Kidney (tissue), 14 donors: ENCODE results near the gene ADAM17. TPM values are rescaled to one million over a fixed set of nuclear protein-coding genes. Genes with fewer than 3 reads are reported as not detected.
A peak's percentile ranks its signal among the peaks of the same experiment; 100 is the strongest.

ENCODE experiments used
- DNase-seq, 5 donors: peaks; one replicate each; pipeline ENCODE4 v3.0.0-alpha.2; 2013 to 2020
- FAIRE-seq: peaks from 2 replicates; lab custom pipeline; 2012; peaks lifted over from hg19 to GRCh38; lab: Jason Lieb, UNC
- H3K27ac ChIP-seq, 2 donors: one replicate each; pipeline ENCODE4 v1.7.0; 2013; ENCODE audit warnings: low read depth in 2 of 2, low read length in 2 of 2, inconsistent platforms in 1 of 2
- H3K27me3 ChIP-seq: one replicate; pipeline ENCODE4 v1.7.1; 2013; ENCODE audit warnings: low read length, inconsistent platforms; ENCODE audit not compliant: control insufficient read depth, insufficient read depth
- H3K36me3 ChIP-seq, 3 donors: one replicate each; pipeline versions ENCODE4 v1.7.0 to v1.7.1; 2013; ENCODE audit warnings: low read length in 3 of 3, control low read depth in 1 of 3, inconsistent platforms in 1 of 3; ENCODE audit not compliant: insufficient read depth in 3 of 3, control insufficient read depth in 2 of 3
- H3K4me1 ChIP-seq, 3 donors: one replicate each; pipeline versions ENCODE4 v1.7.0 to v1.7.1; 2013; ENCODE audit warnings: low read length in 3 of 3, inconsistent platforms in 1 of 3, low read depth in 1 of 3; ENCODE audit not compliant: control insufficient read depth in 2 of 3, insufficient read depth in 2 of 3
- H3K4me3 ChIP-seq, 3 donors: one replicate each; pipeline versions ENCODE4 v1.7.0 to v1.8.1; 2013; ENCODE audit warnings: low read length in 3 of 3, control low read depth in 1 of 3, inconsistent platforms in 1 of 3
- H3K9ac ChIP-seq, 3 donors: one replicate each; pipeline versions ENCODE4 v1.7.0 to v1.7.1; 2013; ENCODE audit warnings: low read length in 3 of 3, control low read depth in 1 of 3, inconsistent platforms in 1 of 3
- H3K9me3 ChIP-seq, 3 donors: one replicate each; pipeline versions ENCODE4 v1.7.0 to v1.7.1; 2013; ENCODE audit warnings: low read length in 3 of 3, control low read depth in 1 of 3, inconsistent platforms in 1 of 3; ENCODE audit not compliant: control insufficient read depth in 2 of 3, insufficient read depth in 1 of 3
- intact Hi-C: fragments of 100-400 bp; cut with DNase I; formaldehyde crosslinking; loops from one replicate; pipeline ENCODE4 v1.11.1; 2022
- polyA plus RNA-seq: library from polyadenylated mRNA; stranded (reverse); fragments of 350-450 nt; fragmentation: Illumina TruSeq; extraction: RNeasy Lipid Tissue Mini Kit (QIAGEN cat#74804); gene quantifications from one replicate; pipeline ENCODE4 v1.2.3, GENCODE V29; 2014; ENCODE audit warnings: low read depth, low replicate concordance; ENCODE audit not compliant: insufficient read depth
- total RNA-seq: library from RNA; stranded (reverse); fragmentation: NEBNext Ultra II Directional; extraction: Animal tissue kit (Norgen Biotek cat#: 25700); gene quantifications from one replicate; pipeline ENCODE4 v1.2.1, GENCODE V29; 2021
- TF ChIP-seq, protein P1 (sequence below): IDR thresholded peaks from 3 replicates; pipeline ENCODE4 v1.5.1; 2012; ENCODE audit warnings: mild to moderate bottlenecking, moderate library complexity, borderline replicate concordance; ENCODE audit not compliant: insufficient read depth; ENCODE audit errors: extremely low read depth
- donor health status: control.
- donor health status: control.
- donor health status: control.
- donor health status: control.
- donor health status: control.
- donor health status: DM: yes; HTN: yes; CAD: no.
- donor health status: Normal renal cell carcinoma (clear cell type).

Gene ADAM17
- total and polyA plus RNA-seq, 2 donors from 2014 or later = 6.5 to 29.9 TPM

DNA sequence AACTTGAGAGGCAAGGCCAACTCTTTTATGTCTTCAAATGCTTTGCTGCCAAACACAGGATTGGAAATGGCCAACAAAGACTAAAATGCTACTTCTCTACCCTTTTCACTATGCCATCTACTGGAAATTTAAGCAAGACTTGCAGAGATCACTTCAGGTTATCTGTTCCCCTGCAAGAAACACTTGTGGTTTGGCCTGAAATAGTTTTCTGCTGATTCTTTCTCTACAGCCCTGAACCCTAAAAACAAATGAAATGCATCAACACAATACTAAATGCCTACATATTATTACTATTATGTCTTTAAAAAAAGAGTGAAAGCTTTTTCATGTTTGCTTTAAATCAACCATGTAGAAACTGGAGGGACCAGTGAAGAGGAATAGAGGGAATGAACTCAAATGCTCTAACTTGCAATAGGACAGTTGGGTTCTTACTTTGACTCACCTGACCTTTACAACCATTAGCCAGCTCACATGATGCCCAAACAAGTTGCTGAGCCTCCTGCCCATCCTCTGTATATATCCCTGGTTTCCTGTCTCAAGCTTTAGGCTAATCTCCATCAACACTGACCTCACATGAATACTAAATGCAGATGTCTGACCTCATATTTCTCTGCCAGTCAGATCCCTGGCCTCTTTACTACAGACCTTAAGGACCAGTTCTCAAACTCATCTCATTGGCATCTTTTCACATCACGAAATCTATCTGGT, 17.5 kb upstream of the ADAM17 start:
- Histone ChIP-seq H3K4me1 (no peaks in the 10 kb centered on the region), H3K36me3 (no peaks in the 10 kb centered on the region), H3K27ac (no peak overlapping the region), H3K27me3 (no peaks in the 10 kb centered on the region), H3K9ac (no peak overlapping the region), H3K4me3 (no peak overlapping the region), H3K9me3 (no peaks in the 10 kb centered on the region)
- intact Hi-C loops = no loop called here
- no peak for DNase-seq
- no peak for FAIRE-seq
- TF ChIP-seq, protein P1, sequence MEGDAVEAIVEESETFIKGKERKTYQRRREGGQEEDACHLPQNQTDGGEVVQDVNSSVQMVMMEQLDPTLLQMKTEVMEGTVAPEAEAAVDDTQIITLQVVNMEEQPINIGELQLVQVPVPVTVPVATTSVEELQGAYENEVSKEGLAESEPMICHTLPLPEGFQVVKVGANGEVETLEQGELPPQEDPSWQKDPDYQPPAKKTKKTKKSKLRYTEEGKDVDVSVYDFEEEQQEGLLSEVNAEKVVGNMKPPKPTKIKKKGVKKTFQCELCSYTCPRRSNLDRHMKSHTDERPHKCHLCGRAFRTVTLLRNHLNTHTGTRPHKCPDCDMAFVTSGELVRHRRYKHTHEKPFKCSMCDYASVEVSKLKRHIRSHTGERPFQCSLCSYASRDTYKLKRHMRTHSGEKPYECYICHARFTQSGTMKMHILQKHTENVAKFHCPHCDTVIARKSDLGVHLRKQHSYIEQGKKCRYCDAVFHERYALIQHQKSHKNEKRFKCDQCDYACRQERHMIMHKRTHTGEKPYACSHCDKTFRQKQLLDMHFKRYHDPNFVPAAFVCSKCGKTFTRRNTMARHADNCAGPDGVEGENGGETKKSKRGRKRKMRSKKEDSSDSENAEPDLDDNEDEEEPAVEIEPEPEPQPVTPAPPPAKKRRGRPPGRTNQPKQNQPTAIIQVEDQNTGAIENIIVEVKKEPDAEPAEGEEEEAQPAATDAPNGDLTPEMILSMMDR = no peak

DNA sequence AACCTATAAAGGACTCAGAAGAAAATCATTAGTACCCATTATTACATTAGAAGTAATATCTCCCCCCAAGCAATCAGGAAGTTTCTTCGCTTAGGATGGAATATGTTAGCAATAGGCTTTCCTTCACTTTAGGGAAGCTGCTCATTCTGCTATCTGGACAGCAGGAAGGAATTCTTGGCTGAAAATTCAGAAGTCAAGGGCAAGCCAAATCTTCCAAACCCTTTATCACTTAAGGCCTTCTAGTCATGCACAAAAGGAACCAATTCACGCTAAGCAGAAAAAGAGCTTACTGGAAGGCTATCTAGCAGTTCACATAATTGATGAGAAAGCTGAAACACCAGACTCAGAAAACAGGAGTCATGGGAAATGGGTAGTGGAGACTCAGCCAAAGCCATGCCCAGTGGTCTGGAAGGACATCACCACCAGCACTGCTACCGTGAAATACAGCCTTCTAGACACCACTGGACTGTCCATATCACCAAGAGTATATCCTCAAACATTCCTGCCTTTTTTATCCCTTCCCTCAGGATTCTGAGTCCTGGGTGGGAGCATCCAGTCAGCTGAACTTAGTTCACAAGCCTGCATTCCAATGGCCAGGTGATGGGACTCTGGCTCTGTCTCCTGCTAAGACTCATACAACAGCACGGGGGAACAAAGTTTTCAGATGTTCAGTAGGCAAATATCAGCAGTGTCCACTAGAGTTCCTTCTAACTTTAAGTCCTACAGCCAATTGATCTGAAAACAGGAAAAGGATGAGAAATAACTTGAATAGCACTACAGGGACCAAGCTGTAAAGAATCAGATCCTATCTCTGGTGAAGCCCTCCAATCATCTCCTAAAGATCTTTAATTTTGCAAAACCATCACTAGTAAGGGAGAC, 14.8 kb upstream of the ADAM17 start:
- Histone ChIP-seq H3K4me1 (no peaks in the 10 kb centered on the region), H3K27ac (no peak overlapping the region), H3K27me3 (no peaks in the 10 kb centered on the region), H3K9me3 (no peaks in the 10 kb centered on the region), H3K9ac (no peak overlapping the region), H3K36me3 (no peaks in the 10 kb centered on the region), H3K4me3 (no peak overlapping the region)
- DNase-seq (no peak), FAIRE-seq (no peak)
- intact Hi-C loops = no loop called here
- TF ChIP-seq, protein P1 = no peak

DNA sequence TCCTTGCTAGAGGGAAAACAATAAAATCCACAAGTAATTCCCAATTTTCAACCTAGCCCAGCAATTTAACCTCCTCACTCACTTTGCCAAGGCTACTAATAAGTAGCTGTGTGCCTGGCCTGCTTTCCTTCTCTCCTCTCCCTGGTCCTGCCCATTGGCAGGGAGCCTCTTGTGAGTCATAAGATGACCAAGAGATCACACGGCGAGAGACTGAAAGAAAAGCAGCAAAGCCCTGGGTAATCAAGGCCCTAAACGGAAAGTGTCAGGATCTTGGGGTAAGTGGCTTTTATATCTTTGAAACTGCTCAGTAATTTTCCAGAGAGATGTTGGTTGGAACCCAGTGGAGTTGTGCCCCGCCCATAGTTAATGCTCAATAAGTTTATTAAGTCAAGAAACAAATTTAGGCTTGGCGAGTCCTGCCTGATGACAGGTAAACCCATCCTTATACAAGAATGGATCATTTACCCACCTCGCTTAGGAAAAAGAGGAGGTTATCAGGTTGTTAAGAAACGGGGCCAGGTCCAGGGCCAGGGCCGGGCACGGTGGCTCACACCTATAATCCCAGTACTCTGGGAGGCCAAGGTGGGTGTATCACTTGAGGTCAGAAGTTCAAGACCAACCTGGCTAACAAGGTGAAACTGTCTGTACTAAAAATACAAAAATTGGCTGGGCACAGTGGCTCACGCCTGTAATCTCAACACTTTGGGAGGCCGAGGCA, 10.0 kb upstream of the ADAM17 start:
- Histone ChIP-seq H3K27me3 (no peaks in the 10 kb centered on the region), H3K36me3 (no peaks in the 10 kb centered on the region), H3K4me3 (no peak overlapping the region), H3K9ac (no peak overlapping the region), H3K9me3 (no peaks in the 10 kb centered on the region), H3K27ac (peak overlapping the region in 1 of 2 donors; percentile 64), H3K4me1 (no peaks in the 10 kb centered on the region)
- FAIRE-seq (no peak), DNase-seq (peak in 1 of 5 donors; percentile 79)
- intact Hi-C loops = no loop called here
- TF ChIP-seq, protein P1 = no peak
